HepG2 (cell line): ENCODE data around the gene CYP2W1. TPM values are rescaled to one million over a fixed set of nuclear protein-coding genes. Genes with fewer than 3 reads are reported as not detected.

Source experiments
- ATAC-seq: fragments of 200-7000 bp; cut with Tn5 transposase; 3 replicates; pipeline ENCODE4 v1.9.1; 2020; ENCODE audit warnings: mild to moderate bottlenecking, moderate library complexity
- BruUV-seq: library from RNA; stranded (reverse); fragments of 400-500 nt; replicated peaks from 2 replicates; lab custom pipeline; 2021; lab: Mats Ljungman, UMichigan
- CTCF ChIA-PET: fragments of 300-600 bp; formaldehyde crosslinking; extraction: SDS; loops from one replicate; lab custom pipeline; 2021; ENCODE audit warnings: low total read pairs, inconsistent platforms, low intra/inter-chr PET ratio; lab: Yijun Ruan, JAX
- POLR2A ChIA-PET: fragments of 350-600 bp; sonication (Branson Sonifier 250); formaldehyde crosslinking; loops from one replicate; lab custom pipeline; 2020; ENCODE audit warnings: antibody characterized with exemption, inconsistent platforms; lab: Yijun Ruan, JAX
- DNase-seq: peaks from one replicate; pipeline ENCODE4 v3.0.0-alpha.2; 2015; ENCODE audit warnings: low spot score
- FAIRE-seq: peaks from 3 replicates; lab custom pipeline; 2011; peaks lifted over from hg19 to GRCh38; lab: Jason Lieb, UNC
- H2AFZ ChIP-seq: one replicate; pipeline ENCODE4 v1.6.1; 2011; ENCODE audit warnings: low read length, inconsistent platforms
- H3K27ac ChIP-seq: fragments of 300-600 bp; 3 replicates; pipeline ENCODE4 v1.8.0; 2011; ENCODE audit warnings: mixed run types, mild to moderate bottlenecking, mixed read lengths, low read length, inconsistent platforms; ENCODE audit not compliant: insufficient read depth; ENCODE audit errors: extremely low read length
- H3K27me3 ChIP-seq, 2 experiments: fragments of 200-600 bp in 1 of 2; 2 replicates in 1 of 2; 3 replicates in 1 of 2; pipeline versions ENCODE4 v1.6.0 to v1.8.0; 2011; ENCODE audit warnings: low read length in 2 of 2, mild to moderate bottlenecking in 2 of 2, moderate library complexity in 2 of 2, inconsistent platforms in 1 of 2; ENCODE audit not compliant: insufficient read depth in 2 of 2, control insufficient read depth in 1 of 2
- H3K36me3 ChIP-seq, 2 experiments: fragments of 200-600 bp in 1 of 2; replicated peaks in 1 of 2; 2 replicates in 1 of 2; 3 replicates in 1 of 2; pipeline versions ENCODE4 v1.5.1 to v1.8.0; 2011; ENCODE audit warnings: low read length in 2 of 2, inconsistent platforms in 1 of 2; ENCODE audit not compliant: insufficient read depth in 2 of 2, control insufficient read depth in 1 of 2
- H3K4me1 ChIP-seq: 2 replicates; pipeline ENCODE4 v1.5.1; 2012; ENCODE audit warnings: low read length, inconsistent platforms; ENCODE audit not compliant: insufficient read depth
- H3K4me2 ChIP-seq: 2 replicates; pipeline ENCODE4 v1.6.0; 2011; ENCODE audit warnings: low read depth, low read length, inconsistent platforms
- H3K4me3 ChIP-seq, 3 experiments: fragments of 200-600 bp in 1 of 3; sonication (generic), shearing (Covaris generic) in 1 of 3; replicated peaks in 1 of 3; 2 replicates each; pipeline ENCODE4 v1.5.1; 2011 to 2016; ENCODE audit warnings: low read length in 3 of 3, inconsistent platforms in 2 of 3, low read depth in 2 of 3, mild to moderate bottlenecking in 2 of 3, control low read depth in 1 of 3, mixed read lengths in 1 of 3; ENCODE audit not compliant: insufficient read depth in 1 of 3
- H3K79me2 ChIP-seq: one replicate; pipeline ENCODE4 v1.6.1; 2011; ENCODE audit warnings: low read length, inconsistent platforms; ENCODE audit not compliant: insufficient read depth
- H3K9ac ChIP-seq: 2 replicates; pipeline ENCODE4 v1.6.0; 2011; ENCODE audit warnings: mild to moderate bottlenecking, low read depth, low read length, inconsistent platforms; ENCODE audit not compliant: insufficient read depth
- H3K9me3 ChIP-seq: 2 replicates; pipeline ENCODE4 v1.5.1; 2012; ENCODE audit warnings: mild to moderate bottlenecking, low read length
- H4K20me1 ChIP-seq: 2 replicates; pipeline ENCODE4 v1.6.0; 2011; ENCODE audit warnings: inconsistent platforms, mild to moderate bottlenecking, low read length, moderate library complexity; ENCODE audit not compliant: insufficient read depth
- ARNTL ChIP-seq: sonication (generic); formaldehyde crosslinking; IDR thresholded peaks from 2 replicates; pipeline ENCODE4 v1.4.0; 2020; ENCODE audit warnings: mild to moderate bottlenecking, missing genetic modification reagents
- BRF2 ChIP-seq: sonication (generic); formaldehyde crosslinking; IDR thresholded peaks from 2 replicates; pipeline ENCODE4 v1.8.1; 2022; ENCODE audit warnings: mild to moderate bottlenecking, missing genetic modification reagents
- NFE2L1 ChIP-seq: sonication (generic); formaldehyde crosslinking; IDR thresholded peaks from 2 replicates; pipeline ENCODE4 v1.4.0; 2020; ENCODE audit warnings: missing genetic modification reagents, mild to moderate bottlenecking, borderline replicate concordance
- POLR2A ChIP-seq, 2 experiments: IDR thresholded peaks; 2 replicates each; pipeline ENCODE4 v1.6.1; 2011; ENCODE audit warnings: low read depth in 2 of 2, low read length in 2 of 2, mild to moderate bottlenecking in 1 of 2, moderate library complexity in 1 of 2; ENCODE audit not compliant: insufficient read depth in 1 of 2
- RBAK ChIP-seq: sonication (generic); formaldehyde crosslinking; IDR thresholded peaks from 2 replicates; pipeline ENCODE4 v1.5.1; 2020; ENCODE audit warnings: mild to moderate bottlenecking, missing genetic modification reagents
- SMAD1 ChIP-seq: sonication (generic); formaldehyde crosslinking; IDR thresholded peaks from 2 replicates; pipeline ENCODE4 v1.4.0; 2020; ENCODE audit warnings: missing genetic modification reagents, low read depth, mild to moderate bottlenecking, borderline replicate concordance
- SOX5 ChIP-seq: IDR thresholded peaks from 2 replicates; pipeline ENCODE4 v1.6.1; 2016; ENCODE audit warnings: borderline replicate concordance
- TEAD2 ChIP-seq: sonication (generic); formaldehyde crosslinking; IDR thresholded peaks from 2 replicates; pipeline ENCODE4 v1.9.0; 2021; ENCODE audit warnings: missing genetic modification reagents
- ZBTB33 ChIP-seq: sonication (generic); formaldehyde crosslinking; IDR thresholded peaks from 2 replicates; pipeline ENCODE4 v1.4.0; 2020; ENCODE audit warnings: missing genetic modification reagents
- ZNF33A ChIP-seq: sonication (generic); formaldehyde crosslinking; IDR thresholded peaks from 2 replicates; pipeline ENCODE4 v1.5.1; 2020; ENCODE audit warnings: missing genetic modification reagents, mild to moderate bottlenecking, moderate library complexity, borderline replicate concordance
- WGBS: methylation state at CpG from one replicate; pipeline ENCODE4 v1.1.6; 2017; ENCODE audit warnings: low lambda C conversion rate; 5-methylcytosine and 5-hydroxymethylcytosine counted together
- in situ Hi-C: cut with HindIII; loops from 2 replicates; pipeline ENCODE4 v1.10.0; 2017; ENCODE audit warnings: low pct_unique_long_range_greater_than_20kb; ENCODE audit not compliant: extremely low pct_ligation_motif_present
- intact Hi-C: fragments of 100-400 bp; cut with micrococcal nuclease; formaldehyde crosslinking; loops from one replicate; pipeline ENCODE4 v1.10.0; 2022; ENCODE audit not compliant: unreplicated experiment
- polyA plus RNA-seq, 8 experiments: library from polyadenylated mRNA; depleted of rRNA in 3 of 8; stranded (reverse) in 7 of 8; unstranded in 1 of 8; fragments of >200 nt; fragmentation: Illumina TruSeq in 4 of 8; extraction: Trizol in 4 of 8; gene quantifications; 2 replicates each; pipeline versions ENCODE4 v1.2.1 to v1.2.3, GENCODE V29; 2011 to 2016; ENCODE audit warnings: low read depth in 4 of 8, missing spikeins in 1 of 8, mixed read lengths in 1 of 8; ENCODE audit not compliant: insufficient read depth in 1 of 8
- total RNA-seq, 5 experiments: library from RNA; depleted of rRNA; stranded (reverse); fragments of >200 nt; fragmentation: Illumina TruSeq; extraction: Trizol; gene quantifications; 2 replicates each; pipeline ENCODE4 v1.2.3, GENCODE V29; 2016; ENCODE audit warnings: low read depth in 1 of 5
- TF ChIP-seq, protein P1 (sequence below): sonication (generic); formaldehyde crosslinking; IDR thresholded peaks from 2 replicates; pipeline ENCODE4 v1.8.1; 2022; ENCODE audit warnings: low read depth, mild to moderate bottlenecking, missing genetic modification reagents
- TF ChIP-seq, protein P2 (sequence below): IDR thresholded peaks from 2 replicates; pipeline ENCODE4 v1.6.1; 2016; ENCODE audit warnings: missing biosample characterization, missing genetic modification reagents, low read depth
- TF ChIP-seq, protein P3 (sequence below): sonication (generic); formaldehyde crosslinking; IDR thresholded peaks from 2 replicates; pipeline ENCODE4 v1.4.0; 2020; ENCODE audit warnings: missing genetic modification reagents

CYP2W1 gene
- total and polyA plus RNA-seq, 2 of the 13 experiments (the other 11 are each of a cell fraction or from before 2014, with no cell fraction given), result 19.5 to 31.7 TPM

DNA sequence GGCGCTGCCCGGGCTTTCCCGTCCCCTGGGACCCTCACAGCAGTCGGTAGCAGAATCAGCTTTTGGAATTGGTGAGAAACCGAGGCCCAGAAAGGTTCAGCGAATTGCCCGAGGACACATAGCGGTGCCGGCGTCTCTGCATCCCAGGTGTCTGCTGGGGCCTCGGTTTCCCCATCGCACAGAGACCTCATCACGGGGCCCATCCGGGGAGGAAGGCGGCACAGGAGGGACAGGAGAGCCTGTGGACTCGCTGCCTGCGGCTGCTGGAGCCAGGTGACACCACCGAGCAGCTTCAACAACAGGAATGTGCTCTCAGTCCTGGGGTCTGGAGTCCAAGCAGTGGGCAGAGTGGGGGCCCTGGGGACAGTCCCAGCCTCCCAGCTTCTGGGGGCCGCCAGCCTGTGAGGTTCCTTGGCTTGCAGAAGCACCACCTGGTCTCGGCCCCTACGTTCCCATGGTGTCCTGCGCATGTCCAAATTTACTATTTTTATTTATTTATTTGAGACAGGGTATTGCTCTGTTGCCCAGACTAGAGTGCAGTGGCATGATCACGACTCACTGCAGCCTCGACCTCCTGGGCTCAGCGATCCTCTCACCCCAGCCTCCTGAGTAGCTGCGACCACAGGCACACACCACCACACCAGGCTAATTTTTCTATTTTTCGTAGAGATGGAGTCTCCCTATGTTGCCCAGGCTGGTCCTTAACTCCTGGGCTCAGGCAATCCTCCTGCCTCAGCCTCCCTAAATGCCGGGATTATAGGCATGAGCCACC lies 7.1 kb upstream of the CYP2W1 start:
- peak overlapping the region; percentile 85 to 100 (median 98) for H3K4me3 ChIP-seq
- no peak overlapping the region for H2AFZ ChIP-seq
- H3K27ac ChIP-seq, result peak overlapping the region; percentile 100
- in situ Hi-C loops, result no loop called here
- peaks cover 62% of the 10 kb centered on the region for H3K79me2 ChIP-seq
- FAIRE-seq (no peak), DNase-seq (no peak), ATAC-seq (peak; percentile 9)
- WGBS, result 20% methylated on average over 14 of the region's 28 CpGs
- H3K27me3 ChIP-seq, result no peaks in the 10 kb centered on the region; a peak in 1 of 5 replicates
- no peaks in the 10 kb centered on the region for H3K9me3 ChIP-seq
- intact Hi-C loops, result loop anchor here (2.0 kb wide), 1 partner anchor 181 kb away; no protein-coding TSS in a partner anchor
- H4K20me1 ChIP-seq, result peaks cover 4% of the 10 kb centered on the region; the same call in 1 of the 2 replicates
- BruUV-seq, result TSS peak; percentile 50
- ChIA-PET POLR2A (interaction anchor here (0.9 to 8.6 kb wide), 16 partner anchors 7 to 195 kb away, joined by 3 to 292 read pairs (median 24); partner anchors contain the start of gene CYP2W1), CTCF (interaction anchor here (2.5 kb wide), 1 partner anchor 17 kb away, joined by 7 read pairs; no protein-coding TSS in a partner anchor)
- H3K9ac ChIP-seq, result peak overlapping the region; percentile 97
- peak overlapping the region; percentile 98 for H3K4me2 ChIP-seq
- H3K4me1 ChIP-seq, result peaks cover 75% of the 10 kb centered on the region
- peaks cover 10 to 12% of the 10 kb centered on the region in 2 experiments for H3K36me3 ChIP-seq
- TF ChIP-seq TEAD2 (CRISPR knock-in tag) (no peak), SMAD1 (CRISPR knock-in tag) (no peak), SOX5 (no peak), ZBTB33 (no peak), POLR2A (IDR thresholded peaks at IDR 0.05; ENCODE audit: insufficient read depth in 1 of 2, low read depth in 2 of 2, low read length in 2 of 2) (peak in 1 of 2 experiments; percentile 43; a peak in 1 of 4 replicates), NFE2L1 (CRISPR knock-in tag) (no peak), RBAK (CRISPR knock-in tag) (no peak), ARNTL (CRISPR knock-in tag) (no peak), ZNF33A (no peak), BRF2 (no peak)
- TF ChIP-seq, protein P1, sequence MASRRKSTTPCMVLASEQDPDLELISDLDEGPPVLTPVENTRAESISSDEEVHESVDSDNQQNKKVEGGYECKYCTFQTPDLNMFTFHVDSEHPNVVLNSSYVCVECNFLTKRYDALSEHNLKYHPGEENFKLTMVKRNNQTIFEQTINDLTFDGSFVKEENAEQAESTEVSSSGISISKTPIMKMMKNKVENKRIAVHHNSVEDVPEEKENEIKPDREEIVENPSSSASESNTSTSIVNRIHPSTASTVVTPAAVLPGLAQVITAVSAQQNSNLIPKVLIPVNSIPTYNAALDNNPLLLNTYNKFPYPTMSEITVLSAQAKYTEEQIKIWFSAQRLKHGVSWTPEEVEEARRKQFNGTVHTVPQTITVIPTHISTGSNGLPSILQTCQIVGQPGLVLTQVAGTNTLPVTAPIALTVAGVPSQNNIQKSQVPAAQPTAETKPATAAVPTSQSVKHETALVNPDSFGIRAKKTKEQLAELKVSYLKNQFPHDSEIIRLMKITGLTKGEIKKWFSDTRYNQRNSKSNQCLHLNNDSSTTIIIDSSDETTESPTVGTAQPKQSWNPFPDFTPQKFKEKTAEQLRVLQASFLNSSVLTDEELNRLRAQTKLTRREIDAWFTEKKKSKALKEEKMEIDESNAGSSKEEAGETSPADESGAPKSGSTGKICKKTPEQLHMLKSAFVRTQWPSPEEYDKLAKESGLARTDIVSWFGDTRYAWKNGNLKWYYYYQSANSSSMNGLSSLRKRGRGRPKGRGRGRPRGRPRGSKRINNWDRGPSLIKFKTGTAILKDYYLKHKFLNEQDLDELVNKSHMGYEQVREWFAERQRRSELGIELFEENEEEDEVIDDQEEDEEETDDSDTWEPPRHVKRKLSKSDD (CRISPR knock-in tag), result no peak
- TF ChIP-seq, protein P2, sequence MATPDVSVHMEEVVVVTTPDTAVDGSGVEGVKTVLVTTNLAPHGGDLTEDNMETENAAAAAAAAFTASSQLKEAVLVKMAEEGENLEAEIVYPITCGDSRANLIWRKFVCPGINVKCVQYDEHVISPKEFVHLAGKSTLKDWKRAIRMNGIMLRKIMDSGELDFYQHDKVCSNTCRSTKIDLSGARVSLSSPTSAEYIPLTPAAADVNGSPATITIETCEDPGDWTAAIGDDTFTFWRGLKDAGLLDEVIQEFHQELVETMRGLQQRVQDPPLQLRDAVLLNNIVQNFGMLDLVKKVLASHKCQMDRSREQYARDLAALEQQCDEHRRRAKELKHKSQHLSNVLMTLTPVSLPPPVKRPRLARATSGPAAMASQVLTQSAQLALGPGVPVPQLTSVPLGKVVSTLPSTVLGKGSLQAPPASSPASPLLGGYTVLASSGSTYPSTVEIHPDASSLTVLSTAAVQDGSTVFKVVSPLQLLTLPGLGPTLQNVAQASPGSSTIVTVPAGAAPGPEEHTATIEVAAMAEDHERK (CRISPR knock-in tag), result no peak
- TF ChIP-seq, protein P3, sequence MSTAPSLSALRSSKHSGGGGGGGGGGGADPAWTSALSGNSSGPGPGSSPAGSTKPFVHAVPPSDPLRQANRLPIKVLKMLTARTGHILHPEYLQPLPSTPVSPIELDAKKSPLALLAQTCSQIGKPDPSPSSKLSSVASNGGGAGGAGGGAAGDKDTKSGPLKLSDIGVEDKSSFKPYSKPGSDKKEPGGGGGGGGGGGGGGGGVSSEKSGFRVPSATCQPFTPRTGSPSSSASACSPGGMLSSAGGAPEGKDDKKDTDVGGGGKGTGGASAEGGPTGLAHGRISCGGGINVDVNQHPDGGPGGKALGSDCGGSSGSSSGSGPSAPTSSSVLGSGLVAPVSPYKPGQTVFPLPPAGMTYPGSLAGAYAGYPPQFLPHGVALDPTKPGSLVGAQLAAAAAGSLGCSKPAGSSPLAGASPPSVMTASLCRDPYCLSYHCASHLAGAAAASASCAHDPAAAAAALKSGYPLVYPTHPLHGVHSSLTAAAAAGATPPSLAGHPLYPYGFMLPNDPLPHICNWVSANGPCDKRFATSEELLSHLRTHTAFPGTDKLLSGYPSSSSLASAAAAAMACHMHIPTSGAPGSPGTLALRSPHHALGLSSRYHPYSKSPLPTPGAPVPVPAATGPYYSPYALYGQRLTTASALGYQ (CRISPR knock-in tag), result 0 out of 2 replicates have a peak, but pooled peaks have one; percentile 0
